ENCODE measurements around the gene DACT2.

Gene DACT2

GRCh38 chr6:168302534-168302933, 17.0 kb downstream of the DACT2 start:
- Histone ChIP-seq H4K5ac (ENCODE audit: low read length) (no peak overlapping the region), H3K27me3 (ENCODE audit: insufficient read depth, low read length, poor library complexity) (no peaks in the 10 kb centered on the region), H3K27ac (ENCODE audit: low read depth, low read length) (no peak overlapping the region), H3K4ac (ENCODE audit: low read depth, low read length) (no peak overlapping the region), H2BK5ac (ENCODE audit: low read length) (no peak overlapping the region), H3K79me2 (ENCODE audit: control insufficient read depth, insufficient read depth, low read length) (no peaks in the 10 kb centered on the region), H3K18ac (ENCODE audit: low read length) (no peak overlapping the region), H3K36me3 (ENCODE audit: control insufficient read depth, insufficient read depth, low read length) (no peaks in the 10 kb centered on the region), H3K9ac (ENCODE audit: low read length) (no peak overlapping the region), H2AK5ac (ENCODE audit: low read length) (no peak overlapping the region), H3K56ac (ENCODE audit: low read length) (no peak overlapping the region), H2BK15ac (replicated peaks; ENCODE audit: low read depth) (no peak overlapping the region), H3K4me1 (ENCODE audit: control insufficient read depth, low read depth, low read length) (peaks cover 8% of the 10 kb centered on the region), H4K8ac (ENCODE audit: low read depth, low read length) (no peak overlapping the region), H3K4me2 (ENCODE audit: low read length) (no peak overlapping the region), H3K4me3 (ENCODE audit: low read length) (no peak overlapping the region), H3K79me1 (ENCODE audit: low read length) (no peaks in the 10 kb centered on the region), H3K23ac (ENCODE audit: low read length) (no peak overlapping the region), H2BK120ac (ENCODE audit: low read depth, low read length) (no peak overlapping the region)
- no CpG with 5 or more reads among the region's 5 CpGs for WGBS (ENCODE audit: extremely low coverage, insufficient coverage, low lambda C conversion rate)
- peak; percentile 78 for DNase-seq

DNA sequence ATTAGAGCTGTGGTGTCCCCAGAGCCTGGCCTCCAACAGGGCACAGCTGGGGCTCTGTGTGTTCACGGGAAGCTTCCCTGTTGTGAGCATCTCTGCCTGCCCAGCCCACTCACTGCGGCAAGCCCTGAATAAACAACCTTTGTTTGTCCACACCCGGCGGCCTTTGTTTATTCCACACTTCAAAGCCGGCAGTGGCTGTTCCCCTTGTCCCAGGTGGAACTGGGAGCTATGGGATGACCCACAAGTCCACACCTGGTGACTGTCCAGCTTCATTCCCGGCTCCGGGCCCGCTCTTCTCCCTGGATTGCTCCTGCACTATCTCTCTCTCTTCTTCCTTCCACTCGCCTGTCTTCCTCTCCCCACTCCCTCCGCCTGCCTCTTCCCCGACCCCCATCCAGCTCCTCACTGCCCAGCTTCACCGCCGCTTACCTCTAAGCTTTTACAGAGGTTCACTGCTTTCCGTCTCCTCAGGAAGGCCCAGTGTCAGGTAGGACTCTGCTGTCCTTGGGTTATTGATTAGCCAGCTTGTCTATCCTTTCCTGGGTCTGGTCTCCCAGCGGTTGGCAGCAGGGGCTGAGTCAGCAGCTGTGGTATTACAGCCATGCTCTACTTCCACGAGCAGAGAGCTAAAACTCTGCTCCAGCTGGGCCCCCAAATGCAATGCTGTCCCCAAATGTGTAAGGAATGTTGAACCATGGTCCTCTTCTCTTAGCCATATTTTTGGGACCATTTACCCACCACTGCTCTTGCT, 17.8 kb downstream of the DACT2 start:
- DNase-seq = peak; percentile 64
- no peaks in the 10 kb centered on the region for H3K79me2 ChIP-seq (ENCODE audit: control insufficient read depth, insufficient read depth, low read length)
- H3K79me1 ChIP-seq (ENCODE audit: low read length) = no peaks in the 10 kb centered on the region
- H2BK120ac ChIP-seq (ENCODE audit: low read depth, low read length) = no peak overlapping the region
- H3K36me3 ChIP-seq (ENCODE audit: control insufficient read depth, insufficient read depth, low read length) = no peaks in the 10 kb centered on the region
- H4K5ac ChIP-seq (ENCODE audit: low read length) = no peak overlapping the region
- no peak overlapping the region for H3K4ac ChIP-seq (ENCODE audit: low read depth, low read length)
- H3K4me2 ChIP-seq (ENCODE audit: low read length) = no peak overlapping the region
- no peak overlapping the region for H4K8ac ChIP-seq (ENCODE audit: low read depth, low read length)
- H3K27ac ChIP-seq (ENCODE audit: low read depth, low read length) = peak overlapping the region; percentile 73
- no peak overlapping the region for H3K4me3 ChIP-seq (ENCODE audit: low read length)
- no CpG with 5 or more reads among the region's 16 CpGs for WGBS (ENCODE audit: extremely low coverage, insufficient coverage, low lambda C conversion rate)
- no peak overlapping the region for H3K23ac ChIP-seq (ENCODE audit: low read length)
- H2BK15ac ChIP-seq (replicated peaks; ENCODE audit: low read depth) = no peak overlapping the region
- H3K56ac ChIP-seq (ENCODE audit: low read length) = peak overlapping the region; percentile 8
- H3K27me3 ChIP-seq (ENCODE audit: insufficient read depth, low read length, poor library complexity) = no peaks in the 10 kb centered on the region
- H3K9ac ChIP-seq (ENCODE audit: low read length) = no peak overlapping the region
- no peak overlapping the region for H2AK5ac ChIP-seq (ENCODE audit: low read length)
- peak overlapping the region; percentile 64 for H3K18ac ChIP-seq (ENCODE audit: low read length)
- peak overlapping the region; percentile 3 for H2BK5ac ChIP-seq (ENCODE audit: low read length)
- H3K4me1 ChIP-seq (ENCODE audit: control insufficient read depth, low read depth, low read length) = peaks cover 8% of the 10 kb centered on the region

GRCh38 chr6:168300975-168301647, 18.5 kb downstream of the DACT2 start:
- H3K79me1 ChIP-seq (ENCODE audit: low read length) = no peaks in the 10 kb centered on the region
- DNase-seq = no peak
- H4K5ac ChIP-seq (ENCODE audit: low read length) = no peak overlapping the region
- H2AK5ac ChIP-seq (ENCODE audit: low read length) = no peak overlapping the region
- no peak overlapping the region for H3K9ac ChIP-seq (ENCODE audit: low read length)
- no peak overlapping the region for H3K4ac ChIP-seq (ENCODE audit: low read depth, low read length)
- H3K18ac ChIP-seq (ENCODE audit: low read length) = peak overlapping the region; percentile 64
- no peak overlapping the region for H3K23ac ChIP-seq (ENCODE audit: low read length)
- no peak overlapping the region for H3K4me3 ChIP-seq (ENCODE audit: low read length)
- H2BK120ac ChIP-seq (ENCODE audit: low read depth, low read length) = no peak overlapping the region
- peak overlapping the region; percentile 68 for H3K27ac ChIP-seq (ENCODE audit: low read depth, low read length)
- H3K4me1 ChIP-seq (ENCODE audit: control insufficient read depth, low read depth, low read length) = peaks cover 8% of the 10 kb centered on the region
- H3K27me3 ChIP-seq (ENCODE audit: insufficient read depth, low read length, poor library complexity) = no peaks in the 10 kb centered on the region
- no peak overlapping the region for H2BK15ac ChIP-seq (replicated peaks; ENCODE audit: low read depth)
- no peak overlapping the region for H3K4me2 ChIP-seq (ENCODE audit: low read length)
- no CpG with 5 or more reads among the region's 20 CpGs for WGBS (ENCODE audit: extremely low coverage, insufficient coverage, low lambda C conversion rate)
- H3K56ac ChIP-seq (ENCODE audit: low read length) = peak overlapping the region; percentile 8
- no peaks in the 10 kb centered on the region for H3K79me2 ChIP-seq (ENCODE audit: control insufficient read depth, insufficient read depth, low read length)
- H2BK5ac ChIP-seq (ENCODE audit: low read length) = no peak overlapping the region
- H4K8ac ChIP-seq (ENCODE audit: low read depth, low read length) = no peak overlapping the region
- no peaks in the 10 kb centered on the region for H3K36me3 ChIP-seq (ENCODE audit: control insufficient read depth, insufficient read depth, low read length)

- Histone ChIP-seq H3K9ac (ENCODE audit: low read length) (no peak overlapping the region), H3K56ac (ENCODE audit: low read length) (no peak overlapping the region), H3K79me1 (ENCODE audit: low read length) (no peaks in the 10 kb centered on the region), H2BK15ac (replicated peaks; ENCODE audit: low read depth) (no peak overlapping the region), H3K23ac (ENCODE audit: low read length) (peak overlapping the region; percentile 4), H3K4me3 (ENCODE audit: low read length) (no peak overlapping the region), H3K36me3 (ENCODE audit: control insufficient read depth, insufficient read depth, low read length) (no peaks in the 10 kb centered on the region), H2AK5ac (ENCODE audit: low read length) (no peak overlapping the region), H3K18ac (ENCODE audit: low read length) (no peak overlapping the region), H3K79me2 (ENCODE audit: control insufficient read depth, insufficient read depth, low read length) (no peaks in the 10 kb centered on the region), H4K8ac (ENCODE audit: low read depth, low read length) (no peak overlapping the region), H3K27ac (ENCODE audit: low read depth, low read length) (no peak overlapping the region), H2BK5ac (ENCODE audit: low read length) (no peak overlapping the region), H3K4me1 (ENCODE audit: control insufficient read depth, low read depth, low read length) (peaks cover 8% of the 10 kb centered on the region), H3K4me2 (ENCODE audit: low read length) (no peak overlapping the region), H3K4ac (ENCODE audit: low read depth, low read length) (no peak overlapping the region), H3K27me3 (ENCODE audit: insufficient read depth, low read length, poor library complexity) (no peaks in the 10 kb centered on the region), H2BK120ac (ENCODE audit: low read depth, low read length) (no peak overlapping the region), H4K5ac (ENCODE audit: low read length) (no peak overlapping the region)
- no CpG with 5 or more reads among the region's 28 CpGs for WGBS (ENCODE audit: extremely low coverage, insufficient coverage, low lambda C conversion rate)
- DNase-seq = peak; percentile 48
Observed at GRCh38 chr6:168299541-168300511, 19.8 kb downstream of the DACT2 start.

DNA sequence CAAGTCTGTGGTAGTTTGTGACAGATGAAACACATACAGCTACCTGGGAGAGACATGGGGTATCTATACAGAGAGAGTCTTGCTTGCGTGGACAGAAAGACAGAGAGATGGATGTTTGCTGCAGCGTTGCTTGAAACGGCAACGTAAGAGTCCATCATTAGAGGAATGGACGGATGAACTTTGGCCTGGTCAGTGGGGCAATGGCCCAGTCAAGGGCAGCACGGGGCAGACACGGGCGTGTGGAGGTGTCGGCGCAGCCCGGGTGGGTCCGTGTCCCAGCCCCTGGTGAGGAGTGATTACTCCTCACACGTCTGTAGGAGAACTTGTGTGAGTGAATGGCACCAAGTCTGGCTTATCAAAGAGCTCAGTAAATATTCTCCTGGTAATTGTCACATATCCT, 21.9 kb downstream of the DACT2 start:
- Histone ChIP-seq H3K4me1 (ENCODE audit: control insufficient read depth, low read depth, low read length) (peaks cover 8% of the 10 kb centered on the region), H3K56ac (ENCODE audit: low read length) (no peak overlapping the region), H3K18ac (ENCODE audit: low read length) (no peak overlapping the region), H3K27ac (ENCODE audit: low read depth, low read length) (no peak overlapping the region), H3K9ac (ENCODE audit: low read length) (no peak overlapping the region), H3K4me3 (ENCODE audit: low read length) (no peak overlapping the region), H2BK5ac (ENCODE audit: low read length) (no peak overlapping the region), H3K36me3 (ENCODE audit: control insufficient read depth, insufficient read depth, low read length) (no peaks in the 10 kb centered on the region), H3K4ac (ENCODE audit: low read depth, low read length) (no peak overlapping the region), H2BK120ac (ENCODE audit: low read depth, low read length) (no peak overlapping the region), H4K8ac (ENCODE audit: low read depth, low read length) (no peak overlapping the region), H2AK5ac (ENCODE audit: low read length) (no peak overlapping the region), H3K27me3 (ENCODE audit: insufficient read depth, low read length, poor library complexity) (no peaks in the 10 kb centered on the region), H3K79me2 (ENCODE audit: control insufficient read depth, insufficient read depth, low read length) (no peaks in the 10 kb centered on the region), H4K5ac (ENCODE audit: low read length) (no peak overlapping the region), H3K23ac (ENCODE audit: low read length) (no peak overlapping the region), H3K4me2 (ENCODE audit: low read length) (no peak overlapping the region), H3K79me1 (ENCODE audit: low read length) (no peaks in the 10 kb centered on the region), H2BK15ac (replicated peaks; ENCODE audit: low read depth) (no peak overlapping the region)
- no peak for DNase-seq
- WGBS (ENCODE audit: extremely low coverage, insufficient coverage, low lambda C conversion rate) = no CpG with 5 or more reads among the region's 13 CpGs

Measured in mesendoderm (in vitro differentiated cells).